Ishikawa (cell line): ENCODE measurements around the gene GNG14.

Experiments
- CEBPB ChIP-seq: IDR thresholded peaks from 2 replicates; pipeline ENCODE4 v1.6.1; 2012
- CREB1 ChIP-seq: IDR thresholded peaks from 2 replicates; pipeline ENCODE4 v1.6.1; 2012; ENCODE audit warnings: low read depth
- EGR1 ChIP-seq: IDR thresholded peaks from 2 replicates; pipeline ENCODE4 v1.6.1; 2012
- EP300 ChIP-seq: IDR thresholded peaks from 2 replicates; pipeline ENCODE4 v1.6.1; 2012; ENCODE audit warnings: borderline replicate concordance
- FOXM1 ChIP-seq: IDR thresholded peaks from 2 replicates; pipeline ENCODE4 v1.6.1; 2012; ENCODE audit warnings: low read depth, borderline replicate concordance
- NFIC ChIP-seq: IDR thresholded peaks from 2 replicates; pipeline ENCODE4 v1.6.1; 2012
- RAD21 ChIP-seq: IDR thresholded peaks from 2 replicates; pipeline ENCODE4 v1.6.1; 2012; ENCODE audit warnings: low read depth
- TAF1 ChIP-seq: IDR thresholded peaks from 2 replicates; pipeline ENCODE4 v1.6.1; 2012; ENCODE audit warnings: low read depth, mild to moderate bottlenecking
- TCF12 ChIP-seq: IDR thresholded peaks from 2 replicates; pipeline ENCODE4 v1.6.1; 2012; ENCODE audit warnings: low read depth
- TEAD4 ChIP-seq: IDR thresholded peaks from 2 replicates; pipeline ENCODE4 v1.6.1; 2012
- YY1 ChIP-seq: IDR thresholded peaks from 2 replicates; pipeline ENCODE4 v1.6.1; 2012; ENCODE audit warnings: low read depth
- ZBTB7A ChIP-seq: IDR thresholded peaks from 2 replicates; pipeline ENCODE4 v1.6.1; 2012; ENCODE audit warnings: low read depth
- TF ChIP-seq, protein P1 (sequence below): IDR thresholded peaks from 2 replicates; pipeline ENCODE4 v1.6.1; 2012
- TF ChIP-seq, protein P2 (sequence below): IDR thresholded peaks from 2 replicates; pipeline ENCODE4 v1.6.1; 2012; ENCODE audit warnings: low read depth, mild to moderate bottlenecking
- TF ChIP-seq, protein P3 (sequence below): IDR thresholded peaks from 2 replicates; pipeline ENCODE4 v1.6.1; 2012

Gene GNG14

DNA sequence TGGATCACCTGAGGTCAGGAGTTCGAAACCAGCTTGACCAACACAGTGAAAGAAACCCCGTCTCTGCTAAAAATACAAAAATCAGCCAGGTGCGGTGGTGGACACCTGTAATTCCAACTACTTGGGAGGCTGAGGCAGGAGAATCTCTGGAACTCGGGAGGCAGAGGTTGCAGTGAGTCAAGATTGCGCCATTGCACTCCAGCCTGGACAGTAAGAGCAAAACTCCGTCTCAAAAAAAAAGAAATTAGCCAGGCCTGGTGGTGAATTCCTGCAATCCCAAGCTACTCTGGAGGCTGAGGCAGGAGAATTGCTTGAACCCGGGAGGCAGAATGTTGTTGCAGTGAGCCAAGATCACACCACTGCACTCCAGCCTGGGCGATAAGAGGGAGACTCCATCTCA, 20.8 kb downstream of the GNG14 start:
- TF ChIP-seq ZBTB7A (no peak), FOXM1 (no peak), CEBPB (no peak), TAF1 (no peak), TEAD4 (no peak), EP300 (no peak), TCF12 (no peak), EGR1 (no peak), RAD21 (no peak), YY1 (no peak), NFIC (no peak), CREB1 (no peak)
- TF ChIP-seq, protein P1, sequence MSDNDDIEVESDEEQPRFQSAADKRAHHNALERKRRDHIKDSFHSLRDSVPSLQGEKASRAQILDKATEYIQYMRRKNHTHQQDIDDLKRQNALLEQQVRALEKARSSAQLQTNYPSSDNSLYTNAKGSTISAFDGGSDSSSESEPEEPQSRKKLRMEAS, result no peak
- TF ChIP-seq, protein P2, sequence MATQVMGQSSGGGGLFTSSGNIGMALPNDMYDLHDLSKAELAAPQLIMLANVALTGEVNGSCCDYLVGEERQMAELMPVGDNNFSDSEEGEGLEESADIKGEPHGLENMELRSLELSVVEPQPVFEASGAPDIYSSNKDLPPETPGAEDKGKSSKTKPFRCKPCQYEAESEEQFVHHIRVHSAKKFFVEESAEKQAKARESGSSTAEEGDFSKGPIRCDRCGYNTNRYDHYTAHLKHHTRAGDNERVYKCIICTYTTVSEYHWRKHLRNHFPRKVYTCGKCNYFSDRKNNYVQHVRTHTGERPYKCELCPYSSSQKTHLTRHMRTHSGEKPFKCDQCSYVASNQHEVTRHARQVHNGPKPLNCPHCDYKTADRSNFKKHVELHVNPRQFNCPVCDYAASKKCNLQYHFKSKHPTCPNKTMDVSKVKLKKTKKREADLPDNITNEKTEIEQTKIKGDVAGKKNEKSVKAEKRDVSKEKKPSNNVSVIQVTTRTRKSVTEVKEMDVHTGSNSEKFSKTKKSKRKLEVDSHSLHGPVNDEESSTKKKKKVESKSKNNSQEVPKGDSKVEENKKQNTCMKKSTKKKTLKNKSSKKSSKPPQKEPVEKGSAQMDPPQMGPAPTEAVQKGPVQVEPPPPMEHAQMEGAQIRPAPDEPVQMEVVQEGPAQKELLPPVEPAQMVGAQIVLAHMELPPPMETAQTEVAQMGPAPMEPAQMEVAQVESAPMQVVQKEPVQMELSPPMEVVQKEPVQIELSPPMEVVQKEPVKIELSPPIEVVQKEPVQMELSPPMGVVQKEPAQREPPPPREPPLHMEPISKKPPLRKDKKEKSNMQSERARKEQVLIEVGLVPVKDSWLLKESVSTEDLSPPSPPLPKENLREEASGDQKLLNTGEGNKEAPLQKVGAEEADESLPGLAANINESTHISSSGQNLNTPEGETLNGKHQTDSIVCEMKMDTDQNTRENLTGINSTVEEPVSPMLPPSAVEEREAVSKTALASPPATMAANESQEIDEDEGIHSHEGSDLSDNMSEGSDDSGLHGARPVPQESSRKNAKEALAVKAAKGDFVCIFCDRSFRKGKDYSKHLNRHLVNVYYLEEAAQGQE, result no peak
- TF ChIP-seq, protein P3, sequence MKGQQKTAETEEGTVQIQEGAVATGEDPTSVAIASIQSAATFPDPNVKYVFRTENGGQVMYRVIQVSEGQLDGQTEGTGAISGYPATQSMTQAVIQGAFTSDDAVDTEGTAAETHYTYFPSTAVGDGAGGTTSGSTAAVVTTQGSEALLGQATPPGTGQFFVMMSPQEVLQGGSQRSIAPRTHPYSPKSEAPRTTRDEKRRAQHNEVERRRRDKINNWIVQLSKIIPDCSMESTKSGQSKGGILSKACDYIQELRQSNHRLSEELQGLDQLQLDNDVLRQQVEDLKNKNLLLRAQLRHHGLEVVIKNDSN, result no peak

DNA sequence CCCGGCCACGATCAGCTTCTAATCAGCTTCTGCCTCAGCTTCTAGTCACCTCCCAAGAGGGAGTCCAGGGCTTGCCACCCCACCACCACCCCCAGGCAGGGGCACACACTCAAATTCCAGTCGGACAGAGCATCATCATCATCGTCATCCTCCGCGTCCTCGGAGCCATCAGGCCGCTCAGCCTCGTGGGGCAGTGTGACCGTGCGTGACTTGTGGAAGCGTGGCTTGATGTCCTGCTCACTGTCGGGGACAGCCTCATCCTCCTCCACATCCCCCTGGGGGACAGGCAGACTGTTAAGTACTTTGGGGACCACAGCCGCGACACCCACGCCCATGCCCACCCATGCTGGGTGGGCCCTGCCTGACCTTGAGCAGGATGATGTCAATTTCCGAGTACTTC, 23.4 kb downstream of the GNG14 start:
- TF ChIP-seq, protein P3, result no peak
- TF ChIP-seq, protein P1, result no peak
- TF ChIP-seq ZBTB7A (no peak), CEBPB (no peak), EGR1 (no peak), CREB1 (no peak), RAD21 (no peak), YY1 (no peak), TEAD4 (no peak), TAF1 (no peak), EP300 (no peak)
- TF ChIP-seq, protein P2, result no peak

DNA sequence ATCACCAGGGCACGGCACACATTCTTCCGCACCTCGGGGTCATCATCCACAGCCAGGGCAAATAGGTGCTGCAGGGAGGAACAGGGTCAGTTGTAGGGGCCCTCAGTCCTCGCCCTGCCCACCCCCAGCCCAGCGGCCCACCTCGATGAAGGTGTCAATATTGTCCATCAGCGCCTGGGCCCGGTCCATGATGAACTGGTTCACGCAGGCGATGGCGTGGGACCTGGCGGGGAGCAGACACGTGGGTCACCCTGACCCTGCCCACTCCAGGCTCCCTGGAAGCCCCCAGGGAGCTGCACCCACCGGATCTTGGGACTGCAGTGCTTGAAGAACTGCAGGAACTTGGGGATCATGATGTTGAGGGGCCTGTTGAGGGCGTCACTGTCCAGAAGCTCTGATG, 27.3 kb downstream of the GNG14 start:
- no peak for TF ChIP-seq TEAD4
- TF ChIP-seq, protein P1, result no peak
- no peak for TF ChIP-seq RAD21
- no peak for TF ChIP-seq TAF1
- no peak for TF ChIP-seq NFIC
- TF ChIP-seq CREB1, result no peak
- TF ChIP-seq FOXM1, result no peak

DNA sequence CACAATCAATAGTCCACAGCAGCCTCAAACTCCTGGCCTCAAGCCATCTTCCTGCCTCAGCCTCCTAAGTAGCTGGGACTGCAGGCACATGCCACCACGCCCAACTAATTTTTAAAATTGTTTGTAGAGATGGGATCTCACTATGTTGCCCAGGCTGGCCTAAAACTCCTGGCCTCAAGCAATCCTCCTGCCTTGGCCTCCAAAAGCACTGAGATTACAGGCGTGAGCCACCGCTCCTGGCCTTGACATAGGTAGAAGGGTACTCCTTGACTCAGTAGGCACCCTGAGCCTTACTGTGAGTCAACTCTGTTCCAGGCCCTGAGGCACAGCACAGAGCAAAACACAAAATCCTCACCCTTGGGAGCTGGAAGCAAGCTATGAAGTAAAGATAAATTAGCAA, 28.1 kb downstream of the GNG14 start:
- TF ChIP-seq TCF12, result no peak
- no peak for TF ChIP-seq CREB1
- TF ChIP-seq EGR1, result no peak
- no peak for TF ChIP-seq TAF1
- TF ChIP-seq NFIC, result no peak
- no peak for TF ChIP-seq EP300
- TF ChIP-seq YY1, result no peak
- TF ChIP-seq ZBTB7A, result no peak
- TF ChIP-seq TEAD4, result no peak
- TF ChIP-seq, protein P2, result no peak

DNA sequence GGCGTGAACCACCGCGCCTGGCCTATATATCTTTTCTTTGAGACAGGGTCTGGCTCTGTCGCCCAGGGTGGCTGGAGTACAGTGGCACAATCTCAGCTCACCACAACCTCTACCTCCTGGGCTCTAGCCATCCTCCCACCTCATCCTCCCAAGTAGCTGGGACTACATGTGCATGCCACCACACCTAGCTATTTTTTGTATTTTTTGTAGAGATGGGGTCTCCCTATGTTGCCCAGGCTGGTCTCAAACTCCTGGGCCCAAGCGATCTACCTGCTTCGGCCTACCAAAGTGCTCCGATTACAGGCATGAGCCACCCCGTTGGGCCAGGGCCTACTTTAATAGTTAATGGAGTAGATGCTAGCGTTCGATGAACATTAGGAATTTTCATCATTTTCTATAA, 32.5 kb downstream of the GNG14 start:
- TF ChIP-seq YY1, result no peak
- no peak for TF ChIP-seq TAF1
- TF ChIP-seq NFIC, result no peak
- TF ChIP-seq FOXM1, result no peak
- TF ChIP-seq, protein P3, result no peak
- TF ChIP-seq, protein P1, result no peak
- TF ChIP-seq CEBPB, result no peak
- no peak for TF ChIP-seq TEAD4
- TF ChIP-seq EGR1, result no peak
